CD4-positive, alpha-beta T cell (primary cell): ENCODE results near the gene APOBEC4. TPM values are rescaled to one million over a fixed set of nuclear protein-coding genes. Genes with fewer than 3 reads are reported as not detected.

ENCODE experiments used
- ATAC-seq: fragments of 200-7000 bp; cut with Tn5 transposase; one replicate; pipeline ENCODE4 v1.10.0; 2022; ENCODE audit warnings: mild to moderate bottlenecking; ENCODE audit not compliant: poor library complexity
- CTCF ChIA-PET: fragments of 350-600 bp; sonication (Branson Sonifier 250); formaldehyde crosslinking; loops from one replicate; lab custom pipeline; 2021; ENCODE audit warnings: antibody characterized with exemption, inconsistent platforms; lab: Charles Lee
- POLR2A ChIA-PET: fragments of 350-600 bp; sonication (Branson Sonifier 250); formaldehyde crosslinking; loops from one replicate; lab custom pipeline; 2021; ENCODE audit warnings: antibody characterized with exemption, inconsistent platforms; lab: Charles Lee
- DNase-seq, 14 experiments: peaks; one replicate each; pipeline ENCODE4 v3.0.0-alpha.2; 2013 to 2020; ENCODE audit warnings: mixed read lengths in 2 of 14
- H3K27ac ChIP-seq, 2 donors: one replicate each; pipeline versions ENCODE4 v1.5.1 to v1.7.0; 2013; ENCODE audit warnings: low read length in 2 of 2, low read depth in 1 of 2, mild to moderate bottlenecking in 1 of 2
- H3K27me3 ChIP-seq, 2 experiments: 1 replicate in 1 of 2; 2 replicates in 1 of 2; pipeline versions ENCODE4 v1.6.1 to v1.7.0; 2013; ENCODE audit warnings: low read length in 2 of 2, control low read depth in 1 of 2, mild to moderate bottlenecking in 1 of 2, moderate library complexity in 1 of 2; ENCODE audit not compliant: insufficient read depth in 2 of 2, control insufficient read depth in 1 of 2
- H3K36me3 ChIP-seq: one replicate; pipeline ENCODE4 v1.6.1; 2013; ENCODE audit warnings: low read length, control low read depth; ENCODE audit not compliant: insufficient read depth
- H3K4me1 ChIP-seq: one replicate; pipeline ENCODE4 v1.6.1; 2013; ENCODE audit warnings: low read length, control low read depth; ENCODE audit not compliant: insufficient read depth
- H3K4me3 ChIP-seq: one replicate; pipeline ENCODE4 v1.5.1; 2013; ENCODE audit warnings: mild to moderate bottlenecking, low read length, moderate library complexity
- H3K9me3 ChIP-seq, 2 experiments: 1 replicate in 1 of 2; 2 replicates in 1 of 2; pipeline versions ENCODE4 v1.6.1 to v1.7.0; 2013; ENCODE audit warnings: low read length in 2 of 2, mild to moderate bottlenecking in 2 of 2, control low read depth in 1 of 2, moderate library complexity in 1 of 2; ENCODE audit not compliant: control insufficient read depth in 1 of 2, insufficient read depth in 1 of 2
- H3K27ac Mint-ChIP-seq: one replicate; pipeline ENCODE4 v1.8.0; 2020; ENCODE audit warnings: mixed read lengths
- H3K27me3 Mint-ChIP-seq: one replicate; pipeline ENCODE4 v1.8.0; 2021; ENCODE audit warnings: mixed read lengths
- H3K36me3 Mint-ChIP-seq: one replicate; pipeline ENCODE4 v1.8.0; 2021; ENCODE audit warnings: low read depth, mixed read lengths
- H3K4me1 Mint-ChIP-seq: one replicate; pipeline ENCODE4 v1.8.0; 2021; ENCODE audit warnings: low read depth, mixed read lengths
- H3K4me3 Mint-ChIP-seq: one replicate; pipeline ENCODE4 v1.8.0; 2020; ENCODE audit warnings: mild to moderate bottlenecking, mixed read lengths
- H3K9me3 Mint-ChIP-seq: one replicate; pipeline ENCODE4 v1.8.0; 2020; ENCODE audit warnings: mixed read lengths
- CTCF ChIP-seq: fragments of 200-600 bp; IDR thresholded peaks from one replicate; pipeline ENCODE4 v1.8.0; 2022; ENCODE audit warnings: antibody characterized with exemption, mild to moderate bottlenecking
- intact Hi-C, 2 experiments: fragments of 100-400 bp; cut with DNase I in 1 of 2; cut with micrococcal nuclease in 1 of 2; formaldehyde crosslinking; loops; one replicate each; pipeline versions ENCODE4 v1.15.1 to v1.9.0; 2023 to 2025; cut with DNase I, micrococcal nuclease
- total RNA-seq, 174 experiments: library from RNA in 2 of 174; stranded (reverse) in 2 of 174; gene quantifications; one replicate each; pipeline ENCODE4 v1.2.3 and lab custom pipeline; 2021 to 2026

Gene APOBEC4
- total RNA-seq, 2 experiments from 2014 or later, result not detected

GRCh38 chr1:183600634-183601033 lies 52.5 kb downstream of the APOBEC4 start:
- DNase-seq (no peak), ATAC-seq (no peak)
- Mint-ChIP-seq H3K4me1 (no peaks in the 10 kb centered on the region), H3K36me3 (no peaks in the 10 kb centered on the region), H3K4me3 (no peak overlapping the region), H3K27ac (no peak overlapping the region), H3K27me3 (no peaks in the 10 kb centered on the region), H3K9me3 (no peaks in the 10 kb centered on the region)
- Histone ChIP-seq H3K9me3 (no peaks in the 10 kb centered on the region), H3K27ac (no peak overlapping the region), H3K27me3 (no peaks in the 10 kb centered on the region), H3K4me3 (no peak overlapping the region), H3K36me3 (no peaks in the 10 kb centered on the region), H3K4me1 (no peaks in the 10 kb centered on the region)
- POLR2A ChIA-PET, result no interaction called here
- no peak for TF ChIP-seq CTCF
- intact Hi-C loops, result no loop called here
- CTCF ChIA-PET, result no interaction called here

GRCh38 chr1:183600136-183600535 lies 53.0 kb downstream of the APOBEC4 start:
- no peaks in the 10 kb centered on the region for H3K9me3 ChIP-seq
- intact Hi-C loops, result no loop called here
- no peak overlapping the region for H3K27ac ChIP-seq
- Mint-ChIP-seq H3K27ac (no peak overlapping the region), H3K27me3 (no peaks in the 10 kb centered on the region), H3K4me1 (no peaks in the 10 kb centered on the region), H3K36me3 (no peaks in the 10 kb centered on the region), H3K4me3 (no peak overlapping the region), H3K9me3 (no peaks in the 10 kb centered on the region)
- no peak overlapping the region for H3K4me3 ChIP-seq
- POLR2A ChIA-PET, result no interaction called here
- CTCF ChIA-PET, result no interaction called here
- no peaks in the 10 kb centered on the region for H3K36me3 ChIP-seq
- DNase-seq, result peak in 2 of 14 experiments; percentile 54 to 65
- no peak for TF ChIP-seq CTCF
- H3K4me1 ChIP-seq, result no peaks in the 10 kb centered on the region
- ATAC-seq, result no peak
- no peaks in the 10 kb centered on the region for H3K27me3 ChIP-seq

GRCh38 chr1:183598386-183598785 lies 54.7 kb downstream of the APOBEC4 start:
- no peak for ATAC-seq
- no peak overlapping the region for H3K4me3 ChIP-seq
- no peaks in the 10 kb centered on the region for H3K4me1 ChIP-seq
- H3K9me3 ChIP-seq, result no peaks in the 10 kb centered on the region
- no peaks in the 10 kb centered on the region for H3K36me3 ChIP-seq
- Mint-ChIP-seq H3K27ac (no peak overlapping the region), H3K27me3 (no peaks in the 10 kb centered on the region), H3K9me3 (no peaks in the 10 kb centered on the region), H3K4me3 (no peak overlapping the region), H3K36me3 (no peaks in the 10 kb centered on the region), H3K4me1 (no peaks in the 10 kb centered on the region)
- intact Hi-C loops, result no loop called here
- no peak for TF ChIP-seq CTCF
- DNase-seq, result no peak
- H3K27me3 ChIP-seq, result no peaks in the 10 kb centered on the region
- no peak overlapping the region for H3K27ac ChIP-seq
- ChIA-PET CTCF (no interaction called here), POLR2A (no interaction called here)
